ENCODE data around the gene GDI2. TPM values are rescaled to one million over a fixed set of nuclear protein-coding genes. Genes with fewer than 3 reads are reported as not detected.

Gene GDI2
- total and polyA plus RNA-seq, 11 donors, result 20.0 to 167 (median 117) TPM

DNA sequence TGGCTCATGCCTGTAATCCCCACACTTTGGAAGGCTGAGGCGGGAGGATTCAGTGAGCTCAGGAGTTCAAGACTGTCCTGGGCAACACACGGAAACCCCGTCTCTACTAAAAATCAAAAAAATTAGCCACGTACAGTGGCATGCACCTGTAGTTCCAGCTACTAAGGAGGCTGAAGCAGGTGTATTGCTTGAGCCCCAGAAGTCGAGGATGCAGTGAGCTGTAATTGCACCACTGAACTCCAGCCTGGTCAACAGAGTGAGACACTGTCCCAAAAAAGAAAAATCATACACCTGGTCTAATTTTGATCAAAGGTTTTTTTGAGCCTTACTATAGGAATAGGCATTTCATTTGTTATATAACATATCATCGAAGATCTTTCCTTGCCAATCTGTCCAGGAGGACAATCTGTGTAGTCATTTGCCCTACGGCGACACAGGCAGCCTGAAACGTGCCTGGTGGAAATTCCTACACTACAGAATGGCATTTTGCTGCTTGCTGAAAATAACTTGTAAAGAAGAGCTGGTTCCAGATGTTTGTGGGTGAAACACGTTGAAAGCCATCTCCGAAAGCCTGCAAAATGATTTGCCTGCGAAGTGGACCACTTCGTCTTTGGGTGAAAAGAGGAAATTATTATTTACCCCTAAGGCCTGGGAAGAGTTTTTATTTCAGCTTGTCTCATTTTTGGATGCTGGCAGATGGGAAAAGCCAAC is 31.3 kb upstream of the GDI2 start:
- TF ChIP-seq, protein P1, sequence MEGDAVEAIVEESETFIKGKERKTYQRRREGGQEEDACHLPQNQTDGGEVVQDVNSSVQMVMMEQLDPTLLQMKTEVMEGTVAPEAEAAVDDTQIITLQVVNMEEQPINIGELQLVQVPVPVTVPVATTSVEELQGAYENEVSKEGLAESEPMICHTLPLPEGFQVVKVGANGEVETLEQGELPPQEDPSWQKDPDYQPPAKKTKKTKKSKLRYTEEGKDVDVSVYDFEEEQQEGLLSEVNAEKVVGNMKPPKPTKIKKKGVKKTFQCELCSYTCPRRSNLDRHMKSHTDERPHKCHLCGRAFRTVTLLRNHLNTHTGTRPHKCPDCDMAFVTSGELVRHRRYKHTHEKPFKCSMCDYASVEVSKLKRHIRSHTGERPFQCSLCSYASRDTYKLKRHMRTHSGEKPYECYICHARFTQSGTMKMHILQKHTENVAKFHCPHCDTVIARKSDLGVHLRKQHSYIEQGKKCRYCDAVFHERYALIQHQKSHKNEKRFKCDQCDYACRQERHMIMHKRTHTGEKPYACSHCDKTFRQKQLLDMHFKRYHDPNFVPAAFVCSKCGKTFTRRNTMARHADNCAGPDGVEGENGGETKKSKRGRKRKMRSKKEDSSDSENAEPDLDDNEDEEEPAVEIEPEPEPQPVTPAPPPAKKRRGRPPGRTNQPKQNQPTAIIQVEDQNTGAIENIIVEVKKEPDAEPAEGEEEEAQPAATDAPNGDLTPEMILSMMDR (IDR thresholded peaks at IDR 0.05), result no peak
- no peak for TF ChIP-seq POLR2A (IDR thresholded peaks at IDR 0.05)

DNA sequence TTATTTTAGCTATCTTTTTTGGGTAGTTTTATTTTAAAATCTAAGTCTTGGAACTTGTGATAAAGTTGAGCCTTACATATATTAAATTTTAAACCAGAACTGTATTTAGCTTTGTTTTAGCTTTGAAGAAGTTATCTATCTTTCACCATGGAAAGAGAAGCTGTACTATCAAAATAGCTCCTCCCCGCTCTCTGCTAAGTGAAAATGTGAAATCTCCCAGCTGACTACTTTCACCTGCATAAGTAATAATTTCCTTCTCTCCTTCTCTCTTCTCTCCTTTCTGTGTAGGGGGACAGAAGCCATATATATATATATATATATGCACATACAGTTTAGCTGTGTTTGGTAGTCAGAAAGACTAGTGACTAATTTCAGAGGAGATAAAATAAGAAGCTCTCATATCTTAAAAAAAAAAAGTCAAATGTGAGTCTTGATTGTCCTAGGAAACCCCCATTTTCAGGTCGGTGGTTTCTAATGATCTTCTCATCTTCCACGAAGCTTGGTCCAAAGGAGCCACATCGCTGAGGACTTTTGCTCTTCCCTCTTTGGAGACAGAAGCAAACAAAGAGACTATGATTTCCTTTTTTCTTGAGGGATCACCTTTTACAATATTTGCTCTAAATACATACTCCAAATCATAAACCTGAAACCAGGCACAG is 30.6 kb upstream of the GDI2 start:
- Histone ChIP-seq H3K4me3 (no peak overlapping the region), H3K27me3 (no peaks in the 10 kb centered on the region), H3K9me3 (no peaks in the 10 kb centered on the region), H3K27ac (no peak overlapping the region), H3K36me3 (no peaks in the 10 kb centered on the region), H3K4me1 (peaks cover 0 to 25% (median 5%) of the 10 kb centered on the region in 12 donors)
- WGBS, 4 donors, result 79 to 85% (median 81%) methylated on average over 4 of the region's 4 CpGs
- ATAC-seq, result no peak
- intact Hi-C loops (cut with DNase I), result no loop called here
- TF ChIP-seq, protein P1 (IDR thresholded peaks at IDR 0.05), result no peak
- TF ChIP-seq POLR2A (IDR thresholded peaks at IDR 0.05), result no peak
- no peak for DNase-seq

More for the DNA sequence above, 31.3 kb upstream of the GDI2 start:
- Histone ChIP-seq H3K4me1 (peaks cover 0 to 25% (median 5%) of the 10 kb centered on the region in 12 donors), H3K27me3 (no peaks in the 10 kb centered on the region), H3K36me3 (no peaks in the 10 kb centered on the region), H3K4me3 (peak overlapping the region in 1 of 12 donors; percentile 3), H3K27ac (peak overlapping the region in 1 of 12 donors; percentile 2), H3K9me3 (no peaks in the 10 kb centered on the region)
- WGBS, 4 donors, result 61 to 70% (median 69%) methylated on average over 13 of the region's 13 CpGs
- ATAC-seq (no peak), DNase-seq (no peak)
- intact Hi-C loops (cut with DNase I), result no loop called here

DNA sequence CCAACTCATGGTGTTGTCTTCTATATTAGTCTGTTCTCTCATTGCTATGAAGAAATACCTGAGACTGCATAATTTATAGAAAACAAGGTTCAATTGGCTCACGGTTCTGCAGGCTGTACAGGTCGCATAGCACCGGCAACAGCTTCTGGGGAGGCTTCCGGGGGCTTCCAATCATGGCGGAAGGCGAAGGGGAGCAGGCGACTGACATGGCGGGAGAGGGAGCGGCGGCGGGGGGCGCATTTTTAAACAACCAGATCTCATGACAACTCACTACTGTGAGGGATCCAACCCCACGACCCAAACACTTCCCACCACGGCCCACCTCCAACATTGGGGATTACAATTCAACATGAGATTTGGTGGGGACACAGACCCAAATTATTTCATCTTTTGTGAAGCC is 28.7 kb upstream of the GDI2 start:
- no peak overlapping the region for H3K4me3 ChIP-seq
- no peak overlapping the region for H3K27ac ChIP-seq
- no peaks in the 10 kb centered on the region for H3K36me3 ChIP-seq
- ATAC-seq, result no peak
- H3K9me3 ChIP-seq, result no peaks in the 10 kb centered on the region
- whole genome bisulfite sequencing, 4 donors, result 95 to 97% (median 96%) methylated on average over 14 of the region's 14 CpGs
- TF ChIP-seq, protein P1 (IDR thresholded peaks at IDR 0.05), result no peak
- TF ChIP-seq POLR2A (IDR thresholded peaks at IDR 0.05), result no peak
- intact Hi-C loops (cut with DNase I), result no loop called here
- no peak for DNase-seq
- no peaks in the 10 kb centered on the region for H3K27me3 ChIP-seq
- peaks cover 0 to 25% (median 5%) of the 10 kb centered on the region in 12 donors for H3K4me1 ChIP-seq
